KMS-11 (cell line): ENCODE results near the gene LVRN.

Experiments used
- H2AFZ ChIP-seq: fragments of 200-600 bp; sonication (generic); 2 replicates; pipeline ENCODE4 v1.6.1; 2016; ENCODE audit warnings: antibody characterized with exemption, mixed run types, low read depth
- H3K27ac ChIP-seq: fragments of 200-600 bp; sonication (generic); 2 replicates; pipeline ENCODE4 v1.6.1; 2016; ENCODE audit warnings: mild to moderate bottlenecking, mixed run types
- H3K27me3 ChIP-seq: fragments of 200-600 bp; sonication (generic); 2 replicates; pipeline ENCODE4 v1.6.1; 2017; ENCODE audit warnings: mild to moderate bottlenecking, low read depth, mixed run types, moderate library complexity; ENCODE audit not compliant: insufficient read depth
- H3K36me3 ChIP-seq: fragments of 200-600 bp; sonication (generic); 2 replicates; pipeline ENCODE4 v1.6.1; 2017; ENCODE audit warnings: mild to moderate bottlenecking, mixed run types; ENCODE audit not compliant: insufficient read depth
- H3K4me1 ChIP-seq: fragments of 200-600 bp; sonication (generic); 2 replicates; pipeline ENCODE4 v1.6.1; 2016; ENCODE audit warnings: mild to moderate bottlenecking, low read depth, mixed run types; ENCODE audit not compliant: poor library complexity, severe bottlenecking
- H3K4me2 ChIP-seq: fragments of 200-600 bp; sonication (generic); 2 replicates; pipeline ENCODE4 v1.7.0; 2016; ENCODE audit warnings: mild to moderate bottlenecking, mixed run types
- H3K4me3 ChIP-seq: fragments of 200-600 bp; sonication (generic); IDR thresholded peaks from 2 replicates; pipeline ENCODE4 v1.6.1; 2017; ENCODE audit warnings: low read depth, low read length, mixed read lengths; ENCODE audit not compliant: insufficient read depth
- H3K79me2 ChIP-seq: fragments of 200-600 bp; sonication (generic); 2 replicates; pipeline ENCODE4 v1.6.1; 2016; ENCODE audit warnings: low read depth, mixed run types; ENCODE audit not compliant: insufficient read depth
- H3K9ac ChIP-seq: fragments of 200-600 bp; sonication (generic); 2 replicates; pipeline ENCODE4 v1.6.1; 2016; ENCODE audit warnings: mild to moderate bottlenecking, mixed run types
- H4K20me1 ChIP-seq: fragments of 200-600 bp; sonication (generic); 2 replicates; pipeline ENCODE4 v1.6.1; 2016; ENCODE audit warnings: mild to moderate bottlenecking, mixed run types; ENCODE audit not compliant: insufficient read depth
- CTCF ChIP-seq: fragments of 200-600 bp; sonication (generic); conservative IDR thresholded peaks from 2 replicates; pipeline ENCODE4 v1.6.1; 2017; ENCODE audit warnings: low read depth, mild to moderate bottlenecking, antibody characterized with exemption, low read length, moderate library complexity, mixed read lengths

Gene LVRN

GRCh38 chr5:116038817-116039216 lies 76.5 kb downstream of the LVRN start:
- Histone ChIP-seq H4K20me1 (no peaks in the 10 kb centered on the region), H3K4me3 (no peak overlapping the region), H2AFZ (no peak overlapping the region), H3K4me2 (no peak overlapping the region), H3K79me2 (no peaks in the 10 kb centered on the region), H3K4me1 (no peaks in the 10 kb centered on the region), H3K27ac (no peak overlapping the region), H3K9ac (no peak overlapping the region), H3K36me3 (no peaks in the 10 kb centered on the region), H3K27me3 (no peaks in the 10 kb centered on the region)
- TF ChIP-seq CTCF: no peak

- H3K4me2 ChIP-seq: no peak overlapping the region
- no peak overlapping the region for H3K27ac ChIP-seq
- H3K4me1 ChIP-seq: peaks cover 10% of the 10 kb centered on the region
- TF ChIP-seq CTCF: no peak
- no peaks in the 10 kb centered on the region for H4K20me1 ChIP-seq
- no peak overlapping the region for H3K9ac ChIP-seq
- H3K79me2 ChIP-seq: no peaks in the 10 kb centered on the region
- H3K27me3 ChIP-seq: no peaks in the 10 kb centered on the region
- H2AFZ ChIP-seq: no peak overlapping the region
- H3K36me3 ChIP-seq: no peaks in the 10 kb centered on the region
- no peak overlapping the region for H3K4me3 ChIP-seq
These were observed 80.1 kb downstream of the LVRN start for GRCh38 chr5:116042375-116042774.

- Histone ChIP-seq H3K9ac (no peak overlapping the region), H3K27ac (no peak overlapping the region), H2AFZ (no peak overlapping the region), H3K4me2 (no peak overlapping the region), H3K4me1 (peaks cover 10% of the 10 kb centered on the region), H4K20me1 (no peaks in the 10 kb centered on the region), H3K36me3 (no peaks in the 10 kb centered on the region), H3K4me3 (no peak overlapping the region), H3K27me3 (no peaks in the 10 kb centered on the region), H3K79me2 (no peaks in the 10 kb centered on the region)
- no peak for TF ChIP-seq CTCF
These were observed 81.8 kb downstream of the LVRN start for GRCh38 chr5:116044073-116044472.

GRCh38 chr5:116045821-116046220 lies 83.5 kb downstream of the LVRN start:
- peaks cover 10% of the 10 kb centered on the region for H3K4me1 ChIP-seq
- no peaks in the 10 kb centered on the region for H3K27me3 ChIP-seq
- no peaks in the 10 kb centered on the region for H4K20me1 ChIP-seq
- H3K36me3 ChIP-seq: no peaks in the 10 kb centered on the region
- no peak overlapping the region for H3K4me3 ChIP-seq
- H3K79me2 ChIP-seq: no peaks in the 10 kb centered on the region
- TF ChIP-seq CTCF: no peak
- H3K4me2 ChIP-seq: peak overlapping the region; percentile 21; the same call in 1 of the 2 replicates
- no peak overlapping the region for H3K27ac ChIP-seq
- H2AFZ ChIP-seq: no peak overlapping the region
- no peak overlapping the region for H3K9ac ChIP-seq
